Thoracic aorta (tissue), 2 donors: ENCODE data around the gene HOXC9. TPM values are rescaled to one million over a fixed set of nuclear protein-coding genes. Genes with fewer than 3 reads are reported as not detected.
A peak's percentile ranks its signal among the peaks of the same experiment; 100 is the strongest.

Experiments
- ATAC-seq: fragments of 150-250 bp; one replicate; pipeline ENCODE4 v1.8.0; 2017; ENCODE audit warnings: low read depth; ENCODE audit not compliant: insufficient number of reproducible peaks, low FRiP score
- DNase-seq: peaks from one replicate; pipeline ENCODE4 v3.0.0-alpha.2; 2020; ENCODE audit warnings: low spot score
- H3K27ac ChIP-seq, 2 donors: fragments of 200-600 bp; sonication (generic); 1 replicate in 1 of 2; 2 replicates in 1 of 2; pipeline ENCODE4 v1.5.1; 2016; ENCODE audit warnings: mild to moderate bottlenecking in 2 of 2, moderate library complexity in 2 of 2
- H3K27me3 ChIP-seq: fragments of 200-600 bp; sonication (generic); replicated peaks from 2 replicates; pipeline ENCODE4 v1.6.0; 2016; ENCODE audit warnings: mild to moderate bottlenecking; ENCODE audit not compliant: insufficient read depth
- H3K36me3 ChIP-seq: fragments of 200-600 bp; sonication (generic); one replicate; pipeline ENCODE4 v1.5.1; 2016
- H3K4me1 ChIP-seq, 2 donors: fragments of 200-600 bp; sonication (generic); 1 replicate in 1 of 2; 2 replicates in 1 of 2; pipeline versions ENCODE4 v1.5.1 to v1.6.0; 2016; ENCODE audit warnings: low read depth in 2 of 2, mild to moderate bottlenecking in 1 of 2; ENCODE audit not compliant: control insufficient read depth in 1 of 2
- H3K4me3 ChIP-seq: fragments of 200-600 bp; sonication (generic); 2 replicates; pipeline ENCODE4 v1.5.1; 2016; ENCODE audit warnings: mild to moderate bottlenecking
- H3K9me3 ChIP-seq: fragments of 200-600 bp; sonication (generic); 2 replicates; pipeline ENCODE4 v1.5.1; 2016
- total RNA-seq, 2 donors: library from RNA; depleted of rRNA; stranded (reverse); fragments of >200 nt; gene quantifications; one replicate each; pipeline versions ENCODE4 v1.1.0 to v1.2.3, GENCODE V29; 2016
- TF ChIP-seq, protein P1 (sequence below): fragments of 200-600 bp; sonication (generic); IDR thresholded peaks from one replicate; pipeline ENCODE4 v1.5.1; 2019; ENCODE audit warnings: antibody characterized with exemption

HOXC9 gene
- total RNA-seq, 2 donors from 2014 or later, result not detected

DNA sequence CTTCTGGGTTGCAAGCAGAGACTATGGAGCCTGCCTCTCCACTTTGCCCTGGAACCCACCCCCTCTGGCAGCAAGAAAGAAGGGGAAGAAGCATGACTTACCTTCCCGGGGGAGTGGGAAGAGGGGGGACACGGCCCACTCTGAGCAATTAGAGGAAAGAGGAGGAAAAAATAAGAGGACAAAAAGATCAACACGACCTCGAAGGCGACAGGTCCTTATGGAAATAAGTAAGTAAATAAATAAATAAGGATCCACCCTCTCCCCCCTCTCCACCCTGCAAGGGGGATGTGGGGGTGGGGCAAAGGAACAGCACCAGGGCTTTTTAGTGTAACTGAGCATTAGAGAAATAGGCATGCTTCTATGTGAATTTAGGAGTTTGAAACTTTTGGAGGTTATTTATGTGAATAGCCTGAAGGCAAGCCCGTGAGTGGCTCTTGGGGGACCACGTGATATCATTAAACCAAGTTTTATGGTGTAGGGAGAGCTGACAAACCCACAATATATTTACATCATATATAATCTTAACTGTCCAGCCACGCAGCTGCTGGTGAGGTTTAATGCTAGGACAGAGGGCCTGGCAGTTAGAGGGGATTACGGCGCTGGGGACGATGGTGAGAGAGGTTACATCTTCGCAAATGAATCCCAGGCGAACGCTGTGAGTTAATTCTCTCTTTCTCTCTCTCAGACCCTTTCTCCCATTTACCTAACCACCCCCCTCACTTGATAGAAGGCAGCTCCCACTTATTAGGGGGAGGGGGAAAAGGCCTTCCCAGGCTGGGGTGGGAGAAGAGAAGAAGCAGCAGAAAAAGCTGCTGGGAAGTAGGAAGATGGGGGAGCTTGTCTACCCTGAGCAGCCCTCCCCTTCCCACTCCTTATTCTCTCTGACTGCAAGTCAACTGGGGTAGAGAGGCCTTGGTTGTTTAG, 37.7 kb downstream of the HOXC9 start:
- ATAC-seq, result no peak
- Histone ChIP-seq H3K4me3 (no peak overlapping the region), H3K4me1 (peaks cover 0 to 11% of the 10 kb centered on the region in 2 donors), H3K9me3 (no peaks in the 10 kb centered on the region), H3K27ac (no peak overlapping the region), H3K36me3 (no peaks in the 10 kb centered on the region), H3K27me3 (no peaks in the 10 kb centered on the region)
- DNase-seq, result no peak
- TF ChIP-seq, protein P1, sequence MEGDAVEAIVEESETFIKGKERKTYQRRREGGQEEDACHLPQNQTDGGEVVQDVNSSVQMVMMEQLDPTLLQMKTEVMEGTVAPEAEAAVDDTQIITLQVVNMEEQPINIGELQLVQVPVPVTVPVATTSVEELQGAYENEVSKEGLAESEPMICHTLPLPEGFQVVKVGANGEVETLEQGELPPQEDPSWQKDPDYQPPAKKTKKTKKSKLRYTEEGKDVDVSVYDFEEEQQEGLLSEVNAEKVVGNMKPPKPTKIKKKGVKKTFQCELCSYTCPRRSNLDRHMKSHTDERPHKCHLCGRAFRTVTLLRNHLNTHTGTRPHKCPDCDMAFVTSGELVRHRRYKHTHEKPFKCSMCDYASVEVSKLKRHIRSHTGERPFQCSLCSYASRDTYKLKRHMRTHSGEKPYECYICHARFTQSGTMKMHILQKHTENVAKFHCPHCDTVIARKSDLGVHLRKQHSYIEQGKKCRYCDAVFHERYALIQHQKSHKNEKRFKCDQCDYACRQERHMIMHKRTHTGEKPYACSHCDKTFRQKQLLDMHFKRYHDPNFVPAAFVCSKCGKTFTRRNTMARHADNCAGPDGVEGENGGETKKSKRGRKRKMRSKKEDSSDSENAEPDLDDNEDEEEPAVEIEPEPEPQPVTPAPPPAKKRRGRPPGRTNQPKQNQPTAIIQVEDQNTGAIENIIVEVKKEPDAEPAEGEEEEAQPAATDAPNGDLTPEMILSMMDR, result no peak

DNA sequence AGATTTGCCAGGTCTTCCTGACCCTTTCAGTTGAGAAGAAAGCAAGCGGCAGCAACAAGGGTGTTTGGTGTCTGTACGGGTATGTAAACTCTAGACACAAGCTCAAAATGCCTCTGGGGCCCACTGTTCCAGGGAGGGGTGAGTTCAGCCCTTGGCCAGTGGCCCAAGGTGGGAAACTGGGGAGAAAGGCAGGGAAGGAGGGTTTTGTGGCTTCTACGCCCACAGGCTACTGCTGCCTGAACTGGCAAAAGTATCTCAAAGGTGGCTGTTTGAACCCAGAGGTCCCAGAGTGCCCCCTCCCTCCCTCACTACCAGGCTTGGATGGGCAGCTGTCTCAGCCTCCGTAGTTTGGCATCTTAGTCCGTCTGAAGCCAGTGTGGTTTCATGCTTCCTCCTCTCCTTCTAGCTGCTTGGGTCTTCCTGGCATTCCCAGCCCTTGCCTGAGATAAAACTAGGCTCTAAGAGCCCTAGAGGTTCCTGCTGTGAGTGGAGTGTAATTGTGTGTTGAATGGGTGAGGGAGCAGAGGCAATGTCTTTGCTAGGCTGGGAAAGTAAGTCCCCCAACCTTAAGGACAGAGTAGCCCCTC, 38.4 kb downstream of the HOXC9 start:
- H3K9me3 ChIP-seq, result no peaks in the 10 kb centered on the region
- H3K36me3 ChIP-seq, result no peaks in the 10 kb centered on the region
- H3K4me1 ChIP-seq, result peaks cover 0 to 10% of the 10 kb centered on the region in 2 donors
- ATAC-seq (no peak), DNase-seq (no peak)
- TF ChIP-seq, protein P1, result no peak
- H3K27ac ChIP-seq, result no peak overlapping the region
- H3K4me3 ChIP-seq, result no peak overlapping the region
- no peaks in the 10 kb centered on the region for H3K27me3 ChIP-seq

DNA sequence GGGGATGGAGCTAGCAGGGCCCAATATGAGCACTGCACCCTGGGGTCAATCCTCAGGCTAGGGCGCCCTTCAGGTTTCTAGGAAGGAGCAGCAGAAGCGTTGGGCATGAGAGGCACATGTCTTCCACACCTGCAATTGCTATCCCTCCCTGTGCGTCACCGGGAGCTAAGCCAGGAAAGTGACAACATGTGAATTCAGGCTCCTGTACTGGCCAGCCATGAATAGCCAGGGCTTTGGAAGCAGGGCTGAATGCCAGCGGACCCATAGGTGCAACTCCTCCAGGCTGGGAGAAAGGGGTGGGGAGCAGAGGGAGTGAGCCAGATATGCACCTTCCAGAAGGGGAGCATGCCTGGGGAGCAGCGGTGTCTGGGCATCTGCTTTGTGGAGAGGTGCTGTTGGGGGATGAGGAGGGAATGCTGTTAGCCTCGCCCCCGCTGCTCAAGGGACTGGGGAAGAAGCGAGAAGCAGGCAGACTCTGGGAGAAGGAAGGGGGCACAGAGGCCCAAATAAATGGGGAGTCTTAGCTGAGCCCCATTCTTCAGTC, 39.0 kb downstream of the HOXC9 start:
- Histone ChIP-seq H3K4me3 (no peak overlapping the region), H3K27ac (no peak overlapping the region), H3K36me3 (no peaks in the 10 kb centered on the region), H3K27me3 (no peaks in the 10 kb centered on the region), H3K4me1 (peaks cover 0 to 7% of the 10 kb centered on the region in 2 donors), H3K9me3 (no peaks in the 10 kb centered on the region)
- TF ChIP-seq, protein P1, result no peak
- ATAC-seq, result no peak
- DNase-seq, result no peak

DNA sequence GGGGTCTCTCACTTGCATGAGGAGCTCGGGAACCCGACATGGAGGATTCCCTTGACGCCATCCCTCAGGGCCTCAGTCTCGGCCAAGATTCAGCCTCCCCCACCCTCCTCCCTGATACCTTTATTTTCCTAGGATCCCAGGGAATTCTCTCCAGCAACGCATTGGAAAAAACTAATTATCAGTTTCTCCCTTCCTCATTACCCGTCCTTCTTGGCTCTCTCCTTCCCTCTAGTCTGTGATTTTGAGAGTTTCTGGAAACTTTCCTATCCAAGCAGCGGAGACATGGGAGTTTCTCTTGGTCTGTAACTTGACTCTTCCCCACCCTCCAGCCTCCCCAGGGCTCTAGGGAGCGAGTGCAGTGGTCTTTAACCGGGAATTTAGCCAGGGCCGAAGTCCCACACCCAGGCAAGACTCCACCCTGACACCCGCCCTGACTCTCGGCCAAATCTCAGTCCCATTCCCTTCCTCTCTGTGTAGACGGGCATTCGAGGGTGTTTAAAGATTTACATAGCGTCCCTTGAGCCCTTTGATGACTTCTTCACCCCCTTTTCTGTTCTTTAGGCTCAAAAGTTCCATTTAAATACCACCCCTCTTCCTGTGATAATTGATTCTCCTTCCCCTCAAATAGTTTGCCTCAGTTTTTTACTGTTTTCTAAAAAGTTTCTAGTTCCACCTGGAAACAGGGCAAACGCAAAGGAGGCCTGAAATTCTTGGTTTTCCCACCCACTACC, 39.6 kb downstream of the HOXC9 start:
- Histone ChIP-seq H3K4me1 (peaks cover 0 to 7% of the 10 kb centered on the region in 2 donors), H3K27ac (no peak overlapping the region), H3K27me3 (no peaks in the 10 kb centered on the region), H3K9me3 (no peaks in the 10 kb centered on the region), H3K36me3 (no peaks in the 10 kb centered on the region), H3K4me3 (no peak overlapping the region)
- ATAC-seq, result no peak
- TF ChIP-seq, protein P1, result no peak
- DNase-seq, result no peak

DNA sequence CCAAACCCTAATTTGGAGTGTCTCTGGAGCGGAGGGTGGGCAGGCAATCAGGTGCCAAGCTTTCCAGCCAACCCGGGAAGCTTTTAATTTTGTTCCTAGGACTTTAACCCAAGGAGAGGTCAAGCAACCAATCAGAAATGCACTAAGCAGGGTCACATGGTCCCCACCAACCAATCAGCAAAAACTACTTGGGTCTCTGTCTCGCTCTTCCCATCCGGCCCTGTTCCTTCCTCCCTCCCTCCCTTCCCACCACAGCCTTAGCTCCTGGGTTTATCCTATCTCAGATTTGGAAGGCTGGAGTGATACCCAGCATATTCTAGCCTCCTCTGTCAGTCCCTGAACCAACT, 40.2 kb downstream of the HOXC9 start:
- no peaks in the 10 kb centered on the region for H3K36me3 ChIP-seq
- peaks cover 0 to 7% of the 10 kb centered on the region in 2 donors for H3K4me1 ChIP-seq
- DNase-seq (no peak), ATAC-seq (peak; percentile 53)
- H3K9me3 ChIP-seq, result no peaks in the 10 kb centered on the region
- no peak overlapping the region for H3K27ac ChIP-seq
- H3K4me3 ChIP-seq, result no peak overlapping the region
- TF ChIP-seq, protein P1, result no peak
- H3K27me3 ChIP-seq, result no peaks in the 10 kb centered on the region
